Neuronal stem cell (in vitro differentiated cells): ENCODE data around the gene NAE1.

Experiments used
- DNase-seq: peaks from one replicate; pipeline ENCODE4 v3.0.0-alpha.2; 2013; ENCODE audit warnings: low spot score
- H2AFZ ChIP-seq: one replicate; pipeline ENCODE4 v1.6.1; 2013; ENCODE audit warnings: mild to moderate bottlenecking, low read length, inconsistent platforms
- H2AK5ac ChIP-seq: 2 replicates; pipeline ENCODE4 v1.6.1; 2013; ENCODE audit warnings: low read depth, mild to moderate bottlenecking, inconsistent platforms, low read length, moderate library complexity, mixed read lengths
- H2BK120ac ChIP-seq: 2 replicates; pipeline ENCODE4 v1.6.1; 2013; ENCODE audit warnings: low read depth, mild to moderate bottlenecking, inconsistent platforms, low read length, moderate library complexity, mixed read lengths
- H2BK12ac ChIP-seq: one replicate; pipeline ENCODE4 v1.6.1; 2013; ENCODE audit warnings: low read length, inconsistent platforms
- H2BK15ac ChIP-seq: 2 replicates; pipeline ENCODE4 v1.6.1; 2013; ENCODE audit warnings: mild to moderate bottlenecking, low read length, inconsistent platforms, mixed read lengths
- H2BK5ac ChIP-seq: one replicate; pipeline ENCODE4 v1.6.1; 2013; ENCODE audit warnings: inconsistent platforms, mild to moderate bottlenecking, low read length, moderate library complexity
- H3K14ac ChIP-seq: one replicate; pipeline ENCODE4 v1.6.1; 2013; ENCODE audit warnings: low read length, inconsistent platforms
- H3K18ac ChIP-seq: 2 replicates; pipeline ENCODE4 v1.6.1; 2013; ENCODE audit warnings: low read length, inconsistent platforms
- H3K23ac ChIP-seq: 2 replicates; pipeline ENCODE4 v1.6.1; 2013; ENCODE audit warnings: low read depth, mild to moderate bottlenecking, mixed read lengths, low read length, inconsistent platforms; ENCODE audit not compliant: poor library complexity
- H3K27ac ChIP-seq: replicated peaks from 3 replicates; pipeline ENCODE4 v1.5.1; 2013; ENCODE audit warnings: low read length, inconsistent platforms
- H3K27me3 ChIP-seq, 3 experiments: 2 replicates each; pipeline ENCODE4 v1.6.1; 2013; ENCODE audit warnings: low read length in 3 of 3, mild to moderate bottlenecking in 2 of 3, inconsistent platforms in 1 of 3, low read depth in 1 of 3, mixed read lengths in 1 of 3, moderate library complexity in 1 of 3; ENCODE audit not compliant: control insufficient read depth in 3 of 3, insufficient read depth in 3 of 3
- H3K36me3 ChIP-seq, 2 donors: replicated peaks in 1 of 2; 2 replicates each; pipeline ENCODE4 v1.6.1; 2013; ENCODE audit warnings: low read length in 2 of 2; ENCODE audit not compliant: control insufficient read depth in 2 of 2, insufficient read depth in 2 of 2
- H3K4ac ChIP-seq: 2 replicates; pipeline ENCODE4 v1.6.1; 2013; ENCODE audit warnings: inconsistent platforms, mild to moderate bottlenecking, low read length, moderate library complexity
- H3K4me1 ChIP-seq, 2 donors: 1 replicate in 1 of 2; 2 replicates in 1 of 2; pipeline ENCODE4 v1.6.1; 2013; ENCODE audit warnings: low read length in 2 of 2, low read depth in 1 of 2; ENCODE audit not compliant: control insufficient read depth in 2 of 2, insufficient read depth in 1 of 2
- H3K4me2 ChIP-seq: one replicate; pipeline ENCODE4 v1.6.1; 2013; ENCODE audit warnings: mild to moderate bottlenecking, low read length, inconsistent platforms; ENCODE audit not compliant: insufficient read depth, poor library complexity, severe bottlenecking
- H3K4me3 ChIP-seq, 2 donors: 2 replicates each; pipeline ENCODE4 v1.5.1; 2013; ENCODE audit warnings: low read length in 2 of 2, mild to moderate bottlenecking in 2 of 2, inconsistent platforms in 1 of 2, moderate library complexity in 1 of 2
- H3K79me1 ChIP-seq: one replicate; pipeline ENCODE4 v1.6.1; 2013; ENCODE audit warnings: low read depth, mild to moderate bottlenecking, inconsistent platforms, low read length, moderate library complexity
- H3K9ac ChIP-seq: one replicate; pipeline ENCODE4 v1.6.1; 2013; ENCODE audit warnings: mild to moderate bottlenecking, low read depth, low read length, inconsistent platforms; ENCODE audit not compliant: poor library complexity
- H3K9me3 ChIP-seq, 2 donors: replicated peaks in 1 of 2; 2 replicates each; pipeline versions ENCODE3 to v1.6.1; 2013; ENCODE audit warnings: low read length in 2 of 2, mild to moderate bottlenecking in 2 of 2, inconsistent platforms in 1 of 2, low read depth in 1 of 2, mixed read lengths in 1 of 2, moderate library complexity in 1 of 2; ENCODE audit not compliant: control insufficient read depth in 2 of 2, insufficient read depth in 1 of 2
- H4K8ac ChIP-seq: one replicate; pipeline ENCODE4 v1.6.1; 2013; ENCODE audit warnings: low read depth, mild to moderate bottlenecking, inconsistent platforms, low read length, moderate library complexity
- H4K91ac ChIP-seq: one replicate; pipeline ENCODE4 v1.6.1; 2013; ENCODE audit warnings: low read length, low read depth, mild to moderate bottlenecking, inconsistent platforms; ENCODE audit not compliant: poor library complexity
- WGBS, 2 donors: extraction: QIAGEN DNeasy Blood & Tissue Kit; methylation state at CpG; one replicate each; pipeline ENCODE4 v1.1.7; 2013; ENCODE audit warnings: missing lambda C conversion rate in 2 of 2, mixed read lengths in 1 of 2; ENCODE audit not compliant: insufficient read length in 2 of 2, insufficient replicate concordance in 1 of 2; ENCODE audit errors: extremely low coverage in 2 of 2; 5-methylcytosine and 5-hydroxymethylcytosine counted together

Gene NAE1

DNA sequence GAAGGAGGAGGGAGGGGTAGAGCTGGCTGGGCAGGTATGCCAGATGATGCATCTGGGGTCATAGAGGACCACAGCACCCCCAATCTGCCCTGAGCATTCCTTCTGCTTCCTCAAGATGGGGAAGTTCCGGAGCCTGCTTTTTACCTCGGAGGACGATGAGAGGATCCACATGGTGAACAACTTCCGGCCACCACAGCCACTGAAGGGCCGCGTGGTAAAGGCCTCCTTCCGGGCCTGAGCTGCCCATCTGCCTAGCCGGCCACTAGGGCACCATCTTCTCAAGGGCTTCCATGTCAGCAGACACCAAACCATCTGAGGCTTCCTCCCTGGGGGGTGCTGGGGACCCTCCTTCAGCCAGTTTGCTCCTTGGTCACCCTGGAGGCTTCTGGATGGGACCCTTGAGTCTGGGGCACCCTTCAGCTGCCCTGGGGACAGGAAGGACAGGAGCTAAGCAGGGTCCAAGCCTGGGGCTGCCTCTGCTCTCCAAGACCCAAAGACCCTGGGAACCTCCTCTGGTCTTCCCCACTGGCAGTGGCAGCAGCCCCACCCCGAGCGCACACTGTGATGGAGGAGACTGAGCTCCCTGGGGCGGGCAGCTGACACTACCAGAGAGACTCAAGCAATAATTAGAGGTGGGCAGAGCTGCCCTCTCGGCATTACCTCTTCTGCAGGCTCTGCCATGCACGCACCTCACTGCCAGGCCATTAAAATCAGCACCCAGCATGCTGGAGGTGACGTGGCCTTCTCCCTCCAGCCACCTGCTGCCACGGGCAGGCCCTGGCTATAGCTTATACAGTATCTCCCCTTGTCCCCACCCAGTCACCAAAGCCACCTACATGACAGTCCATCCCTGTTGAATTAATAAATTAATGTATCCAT is 22.7 kb upstream of the NAE1 start:
- no peak overlapping the region for H3K14ac ChIP-seq
- H2BK12ac ChIP-seq, result no peak overlapping the region
- peaks cover 0 to 68% (median 0%) of the 10 kb centered on the region in 3 experiments for H3K27me3 ChIP-seq
- H3K18ac ChIP-seq, result no peak overlapping the region
- H3K4ac ChIP-seq, result no peak overlapping the region
- no peak overlapping the region for H3K4me3 ChIP-seq
- H2AK5ac ChIP-seq, result no peak overlapping the region
- H3K4me2 ChIP-seq, result no peak overlapping the region
- no peak overlapping the region for H3K23ac ChIP-seq
- DNase-seq, result no peak
- H4K91ac ChIP-seq, result no peak overlapping the region
- no peak overlapping the region for H3K27ac ChIP-seq
- WGBS, 2 donors, result no CpG with 5 or more reads among the region's 15 CpGs
- no peaks in the 10 kb centered on the region for H3K4me1 ChIP-seq
- no peak overlapping the region for H2AFZ ChIP-seq
- no peak overlapping the region for H2BK5ac ChIP-seq
- no peak overlapping the region for H3K9ac ChIP-seq
- no peak overlapping the region for H4K8ac ChIP-seq
- H3K9me3 ChIP-seq, result no peaks in the 10 kb centered on the region
- H2BK15ac ChIP-seq, result no peak overlapping the region
- no peaks in the 10 kb centered on the region for H3K79me1 ChIP-seq
- H2BK120ac ChIP-seq, result no peak overlapping the region
- no peaks in the 10 kb centered on the region for H3K36me3 ChIP-seq

DNA sequence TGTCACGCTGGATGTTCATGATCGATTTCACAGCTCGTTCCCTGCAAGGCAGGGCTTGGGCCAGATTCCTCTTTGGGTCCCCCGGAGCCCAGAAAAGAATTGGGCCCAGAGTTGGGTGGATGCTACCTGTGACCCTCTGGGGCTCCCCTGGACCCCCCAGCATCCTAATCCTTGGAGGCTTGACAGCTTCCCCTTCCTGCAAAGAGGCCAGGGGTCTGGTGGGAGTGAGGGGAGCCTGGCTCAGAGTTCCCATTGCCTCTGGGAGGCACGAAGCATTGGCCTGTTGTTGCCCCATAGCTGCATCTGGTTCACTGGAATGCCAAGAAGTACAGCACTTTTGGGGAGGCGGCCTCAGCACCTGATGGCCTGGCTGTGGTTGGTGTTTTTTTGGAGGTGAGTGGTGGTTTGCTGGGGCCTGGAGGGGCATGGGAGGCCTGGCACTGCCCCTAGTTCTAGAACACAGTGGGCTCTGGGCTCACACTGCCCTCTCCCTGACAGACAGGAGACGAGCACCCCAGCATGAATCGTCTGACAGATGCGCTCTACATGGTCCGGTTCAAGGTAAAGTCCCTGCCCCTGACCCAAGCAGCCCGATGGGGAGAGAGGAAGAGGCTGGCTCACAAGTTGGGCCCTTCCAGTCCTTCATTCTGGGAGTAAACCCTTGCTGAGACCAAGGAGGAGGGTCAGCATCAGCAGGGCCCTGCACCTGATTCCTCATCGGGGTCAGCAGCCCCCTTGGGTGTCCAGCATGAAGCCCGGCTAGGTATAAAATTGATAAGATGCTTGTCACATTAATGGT is 20.6 kb upstream of the NAE1 start:
- H3K27me3 ChIP-seq, result peaks cover 0 to 82% (median 11%) of the 10 kb centered on the region in 3 experiments

DNA sequence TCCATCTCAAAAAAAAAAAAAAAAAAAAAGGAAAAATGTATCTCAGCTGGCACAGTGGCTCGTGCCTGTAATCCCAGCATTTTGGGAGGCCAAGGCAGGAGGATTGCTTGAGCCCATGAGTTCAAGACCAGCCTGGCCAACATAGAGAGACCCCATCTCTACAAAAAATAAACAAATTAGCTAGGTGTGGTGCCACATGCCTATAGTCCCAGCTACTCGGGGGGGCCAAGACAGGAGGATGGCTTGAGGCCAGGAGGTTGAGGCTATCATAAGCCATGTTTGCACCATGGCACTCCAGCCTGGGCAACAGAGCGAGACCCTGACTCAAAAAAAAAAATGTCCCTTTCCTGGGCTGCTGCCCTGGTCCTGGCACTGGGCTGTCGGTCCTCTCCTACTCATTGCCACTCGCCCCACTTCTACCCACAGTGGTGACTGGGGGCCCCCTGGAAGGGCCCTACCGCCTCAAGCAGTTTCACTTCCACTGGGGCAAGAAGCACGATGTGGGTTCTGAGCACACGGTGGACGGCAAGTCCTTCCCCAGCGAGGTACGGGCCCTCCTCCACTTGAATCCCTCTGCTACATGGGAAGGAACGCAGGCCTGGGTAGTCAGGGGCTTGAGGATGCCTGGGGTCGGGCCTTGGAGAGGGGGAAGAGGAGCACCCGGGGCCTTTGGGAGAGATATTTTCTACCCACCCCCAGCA is 19.5 kb upstream of the NAE1 start:
- no peak overlapping the region for H3K27ac ChIP-seq
- no peak overlapping the region for H4K91ac ChIP-seq
- no peak overlapping the region for H2BK5ac ChIP-seq
- no peak overlapping the region for H3K4me3 ChIP-seq
- H2AFZ ChIP-seq, result no peak overlapping the region
- no peak overlapping the region for H3K4ac ChIP-seq
- no peak overlapping the region for H3K4me2 ChIP-seq
- no peaks in the 10 kb centered on the region for H3K79me1 ChIP-seq
- no peak overlapping the region for H3K18ac ChIP-seq
- H3K27me3 ChIP-seq, result peaks cover 4 to 86% (median 22%) of the 10 kb centered on the region in 3 experiments
- no peak overlapping the region for H3K23ac ChIP-seq
- DNase-seq, result no peak
- H3K9me3 ChIP-seq, result no peaks in the 10 kb centered on the region
- no peak overlapping the region for H2BK120ac ChIP-seq
- H3K14ac ChIP-seq, result no peak overlapping the region
- H2AK5ac ChIP-seq, result peak overlapping the region; percentile 54
- H2BK15ac ChIP-seq, result no peak overlapping the region
- H3K4me1 ChIP-seq, result no peaks in the 10 kb centered on the region
- no CpG with 5 or more reads among the region's 14 CpGs for WGBS, 2 donors
- no peaks in the 10 kb centered on the region for H3K36me3 ChIP-seq
- no peak overlapping the region for H4K8ac ChIP-seq
- no peak overlapping the region for H3K9ac ChIP-seq
- no peak overlapping the region for H2BK12ac ChIP-seq

More for the DNA sequence above, 20.6 kb upstream of the NAE1 start:
- H2BK12ac ChIP-seq, result no peak overlapping the region
- DNase-seq, result no peak
- H3K4ac ChIP-seq, result no peak overlapping the region
- H3K79me1 ChIP-seq, result no peaks in the 10 kb centered on the region
- no peaks in the 10 kb centered on the region for H3K9me3 ChIP-seq
- WGBS, 2 donors, result no CpG with 5 or more reads among the region's 13 CpGs
- no peak overlapping the region for H3K23ac ChIP-seq
- no peak overlapping the region for H2BK5ac ChIP-seq
- H3K36me3 ChIP-seq, result no peaks in the 10 kb centered on the region
- peak overlapping the region; percentile 34 for H2AK5ac ChIP-seq
- no peak overlapping the region for H3K4me3 ChIP-seq
- H3K18ac ChIP-seq, result peak overlapping the region; percentile 67
- no peak overlapping the region for H4K91ac ChIP-seq
- H2BK120ac ChIP-seq, result no peak overlapping the region
- H3K4me1 ChIP-seq, result no peaks in the 10 kb centered on the region
- no peak overlapping the region for H3K4me2 ChIP-seq
- no peak overlapping the region for H2AFZ ChIP-seq
- H3K27ac ChIP-seq, result no peak overlapping the region
- no peak overlapping the region for H3K9ac ChIP-seq
- H2BK15ac ChIP-seq, result peak overlapping the region; percentile 59
- no peak overlapping the region for H3K14ac ChIP-seq
- H4K8ac ChIP-seq, result no peak overlapping the region
